Measurements from ENCODE around the gene CHST11.
"Not testable (repeated sequence)": the region's sequence is repeated elsewhere in the genome, so short reads cannot be mapped to it uniquely, and the experiment has no call there.

Gene CHST11

GRCh38 chr12:104562763-104563162 lies 106.0 kb downstream of the CHST11 start:
- no peak for DNase-seq (ENCODE audit: low read depth in 2 of 2)

- not testable (repeated sequence) for DNase-seq (ENCODE audit: low read depth in 2 of 2)
These were observed 107.9 kb downstream of the CHST11 start for GRCh38 chr12:104564662-104565061.

GRCh38 chr12:104565606-104566243 lies 109.0 kb downstream of the CHST11 start:
- no peak for DNase-seq (ENCODE audit: low read depth in 2 of 2)

GRCh38 chr12:104566244-104566993 lies 109.7 kb downstream of the CHST11 start:
- DNase-seq (ENCODE audit: low read depth in 2 of 2) = no peak

GRCh38 chr12:104567832-104568486 lies 111.2 kb downstream of the CHST11 start:
- no peak for DNase-seq (ENCODE audit: low read depth in 2 of 2)

- no peak for DNase-seq (ENCODE audit: low read depth in 2 of 2)
These were observed 111.7 kb downstream of the CHST11 start for GRCh38 chr12:104568487-104568868.

DNA sequence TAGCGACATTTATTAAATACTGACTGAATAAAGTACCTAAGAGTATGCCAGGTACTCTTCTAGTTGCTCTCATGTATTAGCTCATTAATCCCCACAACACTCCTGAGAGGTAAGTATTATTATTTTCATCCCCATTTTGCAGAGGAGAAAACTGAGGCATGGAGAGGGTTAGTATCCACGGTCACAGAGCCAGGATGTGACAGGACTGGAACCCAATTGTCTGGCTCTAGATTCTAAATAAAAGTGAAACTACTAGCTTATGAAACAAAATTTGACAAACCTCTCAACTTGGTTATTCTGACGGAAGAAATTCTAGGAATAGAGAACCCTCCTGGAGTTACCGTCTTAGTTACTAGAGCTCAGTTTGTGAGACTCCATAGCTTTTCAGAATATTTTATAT lies 112.2 kb downstream of the CHST11 start:
- DNase-seq (ENCODE audit: low read depth in 2 of 2) = no peak

- peak in 1 of 2 donors; percentile 31 for DNase-seq (ENCODE audit: low read depth in 2 of 2)
These were observed 112.8 kb downstream of the CHST11 start for GRCh38 chr12:104569346-104570173.

DNA sequence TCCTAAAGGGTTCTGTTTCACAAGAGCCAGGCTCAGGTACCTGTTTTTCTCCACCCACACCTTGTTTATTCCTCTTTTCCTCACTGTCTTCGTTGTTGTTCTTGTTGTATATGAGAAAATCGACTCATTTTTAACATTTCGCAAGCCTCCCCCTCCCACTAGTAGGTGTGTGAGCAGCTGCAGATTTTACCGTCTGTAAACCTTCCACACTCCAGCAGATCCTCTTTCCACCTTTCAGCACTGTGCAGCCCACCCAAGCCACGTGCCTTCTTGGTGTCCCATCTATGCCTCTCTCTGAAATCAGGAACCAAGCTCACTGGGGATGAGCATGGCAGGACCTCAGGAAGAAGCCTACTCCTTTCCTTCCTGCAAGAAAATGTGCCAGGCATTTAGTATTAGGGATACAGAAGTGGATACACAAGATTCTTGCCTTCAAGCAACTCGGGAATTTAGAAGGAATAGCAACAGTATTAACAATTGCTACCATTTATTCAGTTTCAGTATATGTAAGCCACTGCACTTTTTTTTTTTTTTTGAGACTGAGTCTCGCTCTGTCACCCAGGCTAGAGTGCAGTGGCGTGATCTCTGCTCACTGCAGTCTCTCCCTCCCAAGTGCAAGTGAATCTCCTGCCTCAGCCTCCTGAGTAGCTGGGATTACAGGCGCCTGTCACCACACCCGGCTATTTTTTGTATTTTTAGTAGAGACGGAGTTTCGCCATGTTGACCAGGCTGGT lies 113.6 kb downstream of the CHST11 start:
- no peak for DNase-seq (ENCODE audit: low read depth in 2 of 2)

GRCh38 chr12:104571328-104571727 lies 114.6 kb downstream of the CHST11 start:
- DNase-seq (ENCODE audit: low read depth in 2 of 2) = no peak

GRCh38 chr12:104574353-104574752 lies 117.6 kb downstream of the CHST11 start:
- not testable (repeated sequence) for DNase-seq (ENCODE audit: low read depth in 2 of 2)

DNA sequence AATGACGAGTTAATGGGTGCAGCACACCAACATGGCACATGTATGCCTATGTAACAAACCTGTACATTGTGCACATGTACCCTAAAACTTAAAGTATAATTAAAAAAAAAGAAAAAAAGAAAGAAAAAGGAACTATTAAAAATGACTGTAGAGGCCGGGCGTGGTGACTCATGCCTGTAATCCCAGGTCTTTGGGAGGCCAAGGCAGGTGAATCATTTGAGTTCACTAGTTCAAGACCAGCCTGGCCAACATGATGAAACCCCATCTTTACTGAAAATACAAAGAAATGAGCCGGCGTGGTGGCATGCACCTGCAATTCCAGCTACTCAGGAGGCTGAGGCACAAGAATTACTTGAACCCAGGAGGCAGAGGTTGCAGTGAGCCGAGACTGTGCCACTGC lies 118.0 kb downstream of the CHST11 start:
- DNase-seq (ENCODE audit: low read depth in 2 of 2) = not testable (repeated sequence)

DNA sequence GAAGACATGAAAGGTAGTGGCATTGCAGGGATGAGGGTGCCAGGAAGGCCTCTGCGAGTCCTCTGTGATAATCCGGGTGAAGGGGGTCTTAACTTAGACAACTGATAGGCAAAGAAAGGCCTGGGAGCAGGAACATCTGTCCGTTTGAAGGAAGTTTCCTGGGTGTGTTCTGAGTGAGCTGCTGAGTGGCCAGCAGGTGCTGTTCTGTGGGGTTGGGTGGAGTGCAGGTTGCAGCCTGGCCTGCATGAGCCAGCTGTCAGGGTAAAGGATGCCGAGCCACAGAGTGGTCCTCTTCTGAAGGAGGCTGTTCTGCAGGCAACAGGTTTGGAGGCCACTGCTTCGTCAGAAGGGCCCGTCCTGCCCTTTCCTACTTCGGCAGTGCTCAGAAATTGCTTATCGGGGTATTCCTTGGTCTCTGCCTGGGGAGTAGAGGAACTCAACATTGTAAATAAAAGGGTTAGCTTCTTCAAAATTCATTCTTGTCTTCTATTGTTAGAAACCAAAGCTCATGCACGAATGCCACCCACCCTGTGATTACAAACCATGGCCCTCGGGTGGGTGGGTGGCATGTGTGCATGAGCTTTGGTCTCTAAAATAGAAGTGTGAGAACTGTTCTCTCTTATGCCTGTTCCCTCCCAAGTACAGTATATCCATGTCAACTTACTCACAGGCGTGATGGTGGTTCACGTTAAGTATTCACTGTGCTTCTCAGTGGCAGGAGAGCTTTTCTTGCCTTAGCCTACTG lies 118.9 kb downstream of the CHST11 start:
- no peak for DNase-seq (ENCODE audit: low read depth in 2 of 2)

GRCh38 chr12:104576187-104576778 lies 119.5 kb downstream of the CHST11 start:
- no peak for DNase-seq (ENCODE audit: low read depth in 2 of 2)

DNA sequence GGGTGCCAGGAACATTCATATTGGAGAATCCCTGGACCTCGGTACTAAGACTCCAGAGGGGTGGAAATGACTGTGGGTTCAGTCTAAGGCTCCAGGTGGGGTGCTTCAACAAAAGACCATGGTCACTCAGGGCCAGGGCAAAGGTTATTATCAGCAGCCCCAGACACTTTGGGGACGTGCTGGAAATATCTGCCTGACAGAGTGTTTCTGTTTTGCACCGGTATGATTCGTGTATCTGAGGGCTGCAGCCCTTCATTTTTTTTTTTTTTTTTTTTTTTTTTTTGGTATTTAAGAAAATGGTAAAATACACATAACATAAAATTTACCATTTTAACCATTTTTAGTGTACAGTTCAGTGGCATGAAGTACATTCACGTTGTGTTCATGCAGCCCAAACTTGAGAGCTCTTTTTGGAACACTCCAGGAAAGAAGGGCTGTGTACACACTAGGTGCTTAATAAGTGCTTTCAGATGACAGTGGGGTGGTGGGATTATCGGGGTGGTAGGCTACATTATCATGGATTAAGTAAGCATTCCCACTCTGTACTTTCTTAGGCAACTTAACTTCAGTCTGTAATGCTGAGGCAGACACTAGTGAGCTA lies 120.3 kb downstream of the CHST11 start:
- DNase-seq (ENCODE audit: low read depth in 2 of 2) = no peak

DNA sequence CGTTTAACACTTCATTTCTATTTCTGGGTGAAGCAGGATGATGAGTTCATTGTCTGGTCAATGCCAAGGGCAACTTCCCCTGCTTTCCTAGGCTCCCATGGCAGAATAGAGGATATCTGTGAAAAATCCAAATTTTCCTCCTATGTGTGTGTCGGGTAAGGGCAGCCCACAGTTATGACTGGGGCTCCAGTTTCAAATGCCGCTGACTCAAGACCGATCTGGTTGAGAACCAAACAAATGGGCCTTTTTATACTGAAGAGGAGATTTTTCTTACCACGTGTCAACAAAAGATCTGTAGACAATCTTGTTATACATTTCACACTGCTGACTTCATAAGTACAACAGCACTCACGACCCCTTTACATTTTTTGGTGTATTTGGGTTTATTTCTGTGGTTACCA lies 120.8 kb downstream of the CHST11 start:
- DNase-seq (ENCODE audit: low read depth in 2 of 2) = no peak

DNA sequence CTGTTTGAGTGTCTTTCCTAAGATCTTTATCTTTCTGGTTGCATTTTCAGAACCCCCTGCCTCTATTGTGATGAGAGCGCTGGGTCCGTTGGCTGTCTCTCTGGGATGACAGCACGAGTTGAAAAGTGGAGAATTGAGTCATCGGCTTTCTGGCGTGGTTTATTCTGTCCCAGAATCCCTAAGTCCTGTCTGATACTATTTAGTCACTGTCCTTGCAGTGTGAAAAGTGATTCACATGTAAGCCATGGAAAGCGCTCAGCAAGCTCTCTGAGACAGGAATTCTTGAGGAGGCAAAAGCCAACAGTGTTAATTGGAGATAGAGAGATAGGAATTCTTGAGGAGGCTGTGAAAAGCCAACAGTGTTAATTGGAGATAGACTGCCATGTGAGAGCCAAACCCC lies 121.7 kb downstream of the CHST11 start:
- no peak for DNase-seq (ENCODE audit: low read depth in 2 of 2)

DNA sequence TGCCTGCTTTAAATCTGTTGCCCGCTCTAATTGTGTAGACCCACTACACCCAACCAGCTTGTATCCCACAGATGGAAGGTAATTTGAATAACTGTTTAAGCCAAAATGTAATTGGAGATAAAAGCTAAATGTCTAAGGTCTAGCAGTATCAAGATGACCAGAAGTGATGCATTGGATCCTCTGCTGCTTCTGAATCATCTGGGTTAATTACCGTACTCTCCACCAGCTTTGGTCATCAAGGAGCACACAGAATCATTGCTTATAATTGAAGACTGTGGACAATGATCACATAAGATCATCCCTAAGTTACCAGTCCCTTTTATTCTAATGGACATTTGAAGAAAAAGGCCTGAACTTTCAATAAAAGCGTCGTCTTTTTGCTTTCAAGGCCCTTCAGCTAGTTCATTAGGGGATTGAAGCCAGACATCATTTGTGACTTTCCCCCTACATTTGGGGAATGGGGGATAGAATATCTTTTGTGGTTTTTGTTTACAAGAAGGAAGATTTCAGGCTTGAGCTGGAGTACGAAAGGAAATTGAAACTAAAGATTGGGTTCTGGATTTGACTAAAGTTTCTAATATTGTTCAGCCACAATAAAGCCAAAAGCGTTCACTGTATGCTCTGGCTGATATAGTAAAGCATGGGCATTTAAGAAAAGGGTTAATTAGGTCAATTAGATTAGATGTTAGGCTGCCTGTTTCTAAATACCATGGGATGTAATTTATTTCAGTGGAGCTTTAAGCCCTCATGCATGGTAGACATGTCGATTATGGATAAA lies 123.2 kb downstream of the CHST11 start:
- no peak for DNase-seq (ENCODE audit: low read depth in 2 of 2)

DNA sequence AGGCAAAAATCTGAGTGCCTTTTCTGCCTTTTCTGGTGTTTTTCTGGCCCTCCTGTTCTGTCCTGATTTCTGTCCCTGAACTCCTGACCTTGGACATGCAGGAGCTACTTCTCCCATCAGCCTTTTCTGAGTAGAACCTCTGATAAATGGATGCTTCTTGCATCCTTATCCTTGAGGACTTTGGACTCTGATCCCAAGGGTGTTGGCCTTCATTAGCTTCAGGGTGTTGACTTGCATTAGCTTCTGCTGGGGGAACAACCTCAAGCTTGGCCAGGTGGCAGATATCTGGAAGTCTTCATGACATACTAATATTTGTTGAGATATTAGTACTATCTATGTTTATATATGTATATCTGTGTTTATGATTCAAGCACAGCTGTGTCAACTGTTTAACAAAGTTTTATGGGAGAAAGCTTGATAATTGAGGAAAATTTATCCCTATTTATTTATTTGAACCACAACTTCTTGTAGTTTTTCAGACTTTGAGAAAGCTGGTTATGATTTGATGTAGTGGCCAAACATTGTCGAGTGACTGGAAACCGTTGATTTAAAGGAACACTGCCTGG lies 124.3 kb downstream of the CHST11 start:
- no peak for DNase-seq (ENCODE audit: low read depth in 2 of 2)
